Measurements from ENCODE around the gene IP6K3.

DNA sequence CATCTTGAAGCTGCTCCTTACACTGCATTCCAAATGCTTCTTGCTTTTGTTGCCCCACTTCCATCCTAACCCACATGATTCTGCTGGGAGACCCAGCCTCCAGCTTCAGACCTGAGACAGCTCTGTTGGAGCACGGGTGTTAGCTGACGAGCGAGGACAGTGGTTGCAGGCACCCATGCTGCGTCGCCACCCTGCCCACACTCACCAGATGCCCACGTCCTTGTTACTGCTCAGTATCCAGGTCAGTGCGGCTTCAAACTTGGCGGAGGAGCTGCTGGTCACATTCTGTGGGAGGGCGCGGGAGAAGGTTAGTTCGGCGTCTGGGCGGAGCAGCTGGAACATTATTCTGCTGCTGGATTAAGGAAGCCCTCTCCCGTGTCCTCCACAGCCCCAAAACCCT, 33.2 kb upstream of the IP6K3 start:
- TF ChIP-seq EP300 (IDR thresholded peaks at IDR 0.05) (no peak), POLR2A (IDR thresholded peaks at IDR 0.05) (no peak), POLR2AphosphoS5 (IDR thresholded peaks at IDR 0.05) (no peak)
- TF ChIP-seq, protein P1, sequence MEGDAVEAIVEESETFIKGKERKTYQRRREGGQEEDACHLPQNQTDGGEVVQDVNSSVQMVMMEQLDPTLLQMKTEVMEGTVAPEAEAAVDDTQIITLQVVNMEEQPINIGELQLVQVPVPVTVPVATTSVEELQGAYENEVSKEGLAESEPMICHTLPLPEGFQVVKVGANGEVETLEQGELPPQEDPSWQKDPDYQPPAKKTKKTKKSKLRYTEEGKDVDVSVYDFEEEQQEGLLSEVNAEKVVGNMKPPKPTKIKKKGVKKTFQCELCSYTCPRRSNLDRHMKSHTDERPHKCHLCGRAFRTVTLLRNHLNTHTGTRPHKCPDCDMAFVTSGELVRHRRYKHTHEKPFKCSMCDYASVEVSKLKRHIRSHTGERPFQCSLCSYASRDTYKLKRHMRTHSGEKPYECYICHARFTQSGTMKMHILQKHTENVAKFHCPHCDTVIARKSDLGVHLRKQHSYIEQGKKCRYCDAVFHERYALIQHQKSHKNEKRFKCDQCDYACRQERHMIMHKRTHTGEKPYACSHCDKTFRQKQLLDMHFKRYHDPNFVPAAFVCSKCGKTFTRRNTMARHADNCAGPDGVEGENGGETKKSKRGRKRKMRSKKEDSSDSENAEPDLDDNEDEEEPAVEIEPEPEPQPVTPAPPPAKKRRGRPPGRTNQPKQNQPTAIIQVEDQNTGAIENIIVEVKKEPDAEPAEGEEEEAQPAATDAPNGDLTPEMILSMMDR (IDR thresholded peaks at IDR 0.05), result no peak
